H1 (cell line): ENCODE measurements around the gene PNMA3. TPM values are rescaled to one million over a fixed set of nuclear protein-coding genes. Genes with fewer than 3 reads are reported as not detected.

Source experiments
- CTCF ChIA-PET: fragments of 300-600 bp; sonication (Branson Sonifier 250); formaldehyde crosslinking; loops from one replicate; lab custom pipeline; 2021; ENCODE audit not compliant: partially characterized antibody; lab: Charles Lee
- POLR2A ChIA-PET: fragments of 300-600 bp; sonication (Branson Sonifier 250); formaldehyde crosslinking; loops from one replicate; lab custom pipeline; 2021; ENCODE audit warnings: inconsistent platforms; ENCODE audit not compliant: partially characterized antibody; lab: Charles Lee
- DNase-seq, 2 experiments: peaks; one replicate each; pipeline versions ENCODE4 v3.0.0 to v3.0.0-alpha.2; 2010 to 2022; ENCODE audit warnings: low spot score in 2 of 2, low read depth in 1 of 2, mixed read lengths in 1 of 2
- FAIRE-seq: peaks from 2 replicates; lab custom pipeline; 2011; peaks lifted over from hg19 to GRCh38; lab: Jason Lieb, UNC
- H2AFZ ChIP-seq: 2 replicates; pipeline ENCODE4 v1.8.1; 2012; ENCODE audit warnings: low read length, inconsistent platforms
- H2AK5ac ChIP-seq: 2 replicates; pipeline ENCODE4 v1.6.1; 2013; ENCODE audit warnings: low read depth, low read length
- H2BK120ac ChIP-seq: replicated peaks from 2 replicates; pipeline ENCODE3; 2013; ENCODE audit warnings: low read depth, low read length, inconsistent platforms
- H2BK12ac ChIP-seq: 2 replicates; pipeline ENCODE4 v1.6.1; 2013; ENCODE audit warnings: low read depth, low read length
- H2BK15ac ChIP-seq: 2 replicates; pipeline ENCODE4 v1.6.1; 2013; ENCODE audit warnings: low read length
- H2BK20ac ChIP-seq: 2 replicates; pipeline ENCODE4 v1.6.1; 2013; ENCODE audit warnings: low read length
- H2BK5ac ChIP-seq: 2 replicates; pipeline ENCODE4 v1.6.1; 2013; ENCODE audit warnings: low read depth, low read length
- H3K14ac ChIP-seq: 2 replicates; pipeline ENCODE4 v1.6.1; 2013; ENCODE audit warnings: inconsistent platforms; ENCODE audit not compliant: insufficient read length
- H3K18ac ChIP-seq: 2 replicates; pipeline ENCODE4 v1.6.1; 2013; ENCODE audit warnings: low read length; ENCODE audit errors: extremely low read depth
- H3K23ac ChIP-seq: 2 replicates; pipeline ENCODE4 v1.6.1; 2013; ENCODE audit warnings: inconsistent platforms; ENCODE audit not compliant: insufficient read length
- H3K23me2 ChIP-seq: 2 replicates; pipeline ENCODE4 v1.6.1; 2013; ENCODE audit warnings: low read depth, low read length
- H3K27ac ChIP-seq: 2 replicates; pipeline ENCODE4 v1.6.1; 2011; ENCODE audit warnings: low read depth, low read length, inconsistent platforms
- H3K27me3 ChIP-seq, 4 experiments: replicated peaks in 1 of 4; 1 replicate in 1 of 4; 2 replicates in 3 of 4; pipeline versions ENCODE4 v1.6.1 to v1.8.1; 2011 to 2013; ENCODE audit warnings: low read length in 3 of 4, mild to moderate bottlenecking in 3 of 4, inconsistent platforms in 2 of 4, mixed read lengths in 2 of 4, moderate library complexity in 1 of 4; ENCODE audit not compliant: control insufficient read depth in 3 of 4, insufficient read depth in 3 of 4; ENCODE audit errors: extremely low read depth in 1 of 4
- H3K36me3 ChIP-seq, 4 experiments: 2 replicates each; pipeline versions ENCODE4 v1.6.1 to v1.8.1; 2011 to 2013; ENCODE audit warnings: mild to moderate bottlenecking in 4 of 4, low read length in 3 of 4, moderate library complexity in 2 of 4, control low read depth in 1 of 4, inconsistent platforms in 1 of 4; ENCODE audit not compliant: insufficient read depth in 4 of 4, control insufficient read depth in 2 of 4
- H3K4ac ChIP-seq: replicated peaks from 2 replicates; pipeline ENCODE3; 2013; ENCODE audit warnings: low read length, low read depth, mixed read lengths, inconsistent platforms; ENCODE audit not compliant: insufficient read length
- H3K4me1 ChIP-seq, 4 experiments: replicated peaks in 1 of 4; 1 replicate in 1 of 4; 2 replicates in 3 of 4; pipeline versions ENCODE4 v1.6.1 to v1.8.1; 2011 to 2013; ENCODE audit warnings: low read length in 3 of 4, inconsistent platforms in 2 of 4, mixed read lengths in 1 of 4; ENCODE audit not compliant: insufficient read depth in 4 of 4, control insufficient read depth in 3 of 4
- H3K4me2 ChIP-seq, 2 experiments: 2 replicates each; pipeline versions ENCODE4 v1.6.1 to v1.8.1; 2011 to 2013; ENCODE audit warnings: low read depth in 2 of 2, low read length in 2 of 2, control low read depth in 1 of 2, inconsistent platforms in 1 of 2, mild to moderate bottlenecking in 1 of 2; ENCODE audit not compliant: insufficient read depth in 1 of 2
- H3K4me3 ChIP-seq, 4 experiments: fragments of 200-600, 300-600 bp in 1 of 4; sonication (generic), shearing (Covaris generic), sonication (Bioruptor Twin) in 1 of 4; 2 replicates each; pipeline versions ENCODE4 v1.5.1 to v1.8.1; 2011 to 2016; ENCODE audit warnings: low read length in 4 of 4, low read depth in 3 of 4, control low read depth in 2 of 4, inconsistent platforms in 2 of 4, mild to moderate bottlenecking in 2 of 4, mixed read lengths in 1 of 4, moderate library complexity in 1 of 4; ENCODE audit not compliant: insufficient read depth in 2 of 4; ENCODE audit errors: extremely low read depth in 1 of 4
- H3K56ac ChIP-seq: replicated peaks from 2 replicates; pipeline ENCODE3; 2013; ENCODE audit warnings: low read depth, mild to moderate bottlenecking, mixed read lengths, low read length, inconsistent platforms; ENCODE audit not compliant: insufficient read length
- H3K79me1 ChIP-seq: 2 replicates; pipeline ENCODE4 v1.6.1; 2013; ENCODE audit warnings: low read depth, low read length, control low read depth
- H3K79me2 ChIP-seq, 2 experiments: 2 replicates each; pipeline versions ENCODE4 v1.6.1 to v1.8.1; 2012 to 2013; ENCODE audit warnings: low read length in 2 of 2, mild to moderate bottlenecking in 2 of 2, inconsistent platforms in 1 of 2; ENCODE audit not compliant: insufficient read depth in 2 of 2, control insufficient read depth in 1 of 2
- H3K9ac ChIP-seq, 4 experiments: replicated peaks in 1 of 4; 1 replicate in 1 of 4; 2 replicates in 3 of 4; pipeline versions ENCODE4 v1.6.1 to v1.8.1; 2011 to 2013; ENCODE audit warnings: low read depth in 3 of 4, low read length in 3 of 4, control low read depth in 2 of 4, mild to moderate bottlenecking in 2 of 4, moderate library complexity in 2 of 4, inconsistent platforms in 1 of 4; ENCODE audit errors: extremely low read depth in 1 of 4
- H3K9me3 ChIP-seq, 2 experiments: 2 replicates each; pipeline versions ENCODE4 v1.6.1 to v1.8.1; 2012 to 2013; ENCODE audit warnings: mild to moderate bottlenecking in 2 of 2, moderate library complexity in 2 of 2, control low read depth in 1 of 2, inconsistent platforms in 1 of 2, low read depth in 1 of 2, low read length in 1 of 2, mixed read lengths in 1 of 2; ENCODE audit not compliant: insufficient read depth in 2 of 2
- H4K20me1 ChIP-seq, 2 experiments: replicated peaks in 1 of 2; 2 replicates each; pipeline versions ENCODE3 to v1.8.1; 2011 to 2013; ENCODE audit warnings: inconsistent platforms in 2 of 2, low read length in 2 of 2, mild to moderate bottlenecking in 1 of 2; ENCODE audit not compliant: insufficient read depth in 2 of 2, control insufficient read depth in 1 of 2
- H4K5ac ChIP-seq: 2 replicates; pipeline ENCODE4 v1.6.1; 2013; ENCODE audit warnings: low read length, low read depth, mixed read lengths, inconsistent platforms; ENCODE audit not compliant: insufficient read length
- H4K8ac ChIP-seq: 2 replicates; pipeline ENCODE4 v1.8.0; 2013; ENCODE audit warnings: mild to moderate bottlenecking, moderate library complexity, low read length, inconsistent platforms; ENCODE audit not compliant: insufficient read depth; ENCODE audit errors: extremely low read depth
- H4K91ac ChIP-seq: replicated peaks from 2 replicates; pipeline ENCODE3; 2013; ENCODE audit warnings: low read length, mixed read lengths, inconsistent platforms; ENCODE audit not compliant: insufficient read length
- TBP ChIP-seq: IDR thresholded peaks from 2 replicates; pipeline ENCODE4 v1.6.1; 2011; ENCODE audit warnings: low read depth, low read length, improper control_type of control experiment
- ZNF274 ChIP-seq: IDR thresholded peaks from 2 replicates; pipeline ENCODE4 v1.7.0; 2012; ENCODE audit warnings: low read length, borderline replicate concordance; ENCODE audit errors: extremely low read depth
- WGBS, 2 experiments: shearing (Covaris generic) in 1 of 2; methylation state at CpG; one replicate each; pipeline versions ENCODE4 v1.1.6 to v1.1.7; 2013 to 2015; ENCODE audit warnings: low lambda C conversion rate in 2 of 2, mixed read lengths in 2 of 2, inconsistent platforms in 1 of 2, low coverage in 1 of 2, missing lambda C conversion rate in 1 of 2; ENCODE audit not compliant: insufficient replicate concordance in 2 of 2, insufficient coverage in 1 of 2, insufficient read length in 1 of 2; ENCODE audit errors: extremely low coverage in 1 of 2, missing lambda C conversion rate in 1 of 2; 5-methylcytosine and 5-hydroxymethylcytosine counted together
- polyA plus RNA-seq, 7 experiments: library from polyadenylated mRNA; depleted of rRNA in 3 of 7; stranded (reverse) in 5 of 7; unstranded in 2 of 7; fragments of >200 nt in 5 of 7; fragments of 200-250 nt in 2 of 7; gene quantifications; 1 replicate in 5 of 7; 2 replicates in 1 of 7; 4 replicates in 1 of 7; pipeline versions ENCODE4 v1.2.1 to v1.2.3, GENCODE V29; 2011 to 2013; ENCODE audit warnings: missing spikeins in 2 of 7, mixed read lengths in 2 of 7
- total RNA-seq: library from RNA; stranded (reverse); fragmentation: NEBNext Ultra II Directional; extraction: Animal tissue kit (Norgen Biotek cat#: 25700); gene quantifications from 2 replicates; pipeline ENCODE4 v1.2.1, GENCODE V29; 2021
- TF ChIP-seq, protein P1 (sequence below): IDR thresholded peaks from 2 replicates; pipeline ENCODE4 v1.6.1; 2012; ENCODE audit warnings: inconsistent platforms

The PNMA3 gene
- total and polyA plus RNA-seq, 2 of the 8 experiments (the other 6 are each of a cell fraction or from before 2014, with no cell fraction given), result 3.3 to 6.9 TPM

- no peak overlapping the region for H3K56ac ChIP-seq
- no peak overlapping the region for H3K4ac ChIP-seq
- POLR2A ChIA-PET, result no interaction called here
- H2BK120ac ChIP-seq, result no peak overlapping the region
- peaks cover 2 to 16% (median 11%) of the 10 kb centered on the region in 4 experiments; a peak in 6 of 7 replicates for H3K27me3 ChIP-seq
- peak overlapping the region in 1 of 2 experiments; percentile 76; a peak in 3 of 4 replicates for H3K4me2 ChIP-seq
- no peak overlapping the region for H4K5ac ChIP-seq
- H3K23me2 ChIP-seq, result no peaks in the 10 kb centered on the region; the same call in 1 of the 2 replicates
- no peak overlapping the region for H4K8ac ChIP-seq
- no peak overlapping the region for H3K18ac ChIP-seq
- no peaks in the 10 kb centered on the region for H3K9me3 ChIP-seq
- H3K79me1 ChIP-seq, result no peaks in the 10 kb centered on the region
- H3K23ac ChIP-seq, result no peak overlapping the region
- H4K20me1 ChIP-seq, result peaks cover 0 to 1% of the 10 kb centered on the region in 2 experiments
- H3K14ac ChIP-seq, result no peak overlapping the region
- H3K4me1 ChIP-seq, result peaks cover 0 to 3% (median under 1%) of the 10 kb centered on the region in 4 experiments; a peak in 2 of 7 replicates
- H2AK5ac ChIP-seq, result no peak overlapping the region
- no peak overlapping the region for H2BK12ac ChIP-seq
- no peak overlapping the region for H2AFZ ChIP-seq
- DNase-seq, result no peak
- H3K27ac ChIP-seq, result no peak overlapping the region
- no peak overlapping the region for H4K91ac ChIP-seq
- H3K4me3 ChIP-seq, result peak overlapping the region in 1 of 4 experiments; percentile 45; a peak in 1 of 8 replicates
- no peak overlapping the region for H3K9ac ChIP-seq
- H2BK5ac ChIP-seq, result no peak overlapping the region
- 98% methylated on average over 11 of the region's 11 CpGs; no CpG with 5 or more reads in 1 of the 2 experiments for WGBS, 2 experiments
- no peaks in the 10 kb centered on the region for H3K79me2 ChIP-seq
- no peak overlapping the region for H2BK20ac ChIP-seq
- H2BK15ac ChIP-seq, result no peak overlapping the region
- no peak for FAIRE-seq
- no peaks in the 10 kb centered on the region for H3K36me3 ChIP-seq
- CTCF ChIA-PET, result no interaction called here
- no peak for TF ChIP-seq ZNF274
- TF ChIP-seq, protein P1, sequence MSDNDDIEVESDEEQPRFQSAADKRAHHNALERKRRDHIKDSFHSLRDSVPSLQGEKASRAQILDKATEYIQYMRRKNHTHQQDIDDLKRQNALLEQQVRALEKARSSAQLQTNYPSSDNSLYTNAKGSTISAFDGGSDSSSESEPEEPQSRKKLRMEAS, result no peak
- TF ChIP-seq TBP, result no peak
Observed at GRCh38 chrX:153057281-153057680, 1.0 kb downstream of the PNMA3 start.
